T-helper 17 cell (primary cell): Measurements from ENCODE around the gene FAM98A. TPM values are rescaled to one million over a fixed set of nuclear protein-coding genes. Genes with fewer than 3 reads are reported as not detected.

Source experiments
- ATAC-seq: fragments of 150-1000 bp; cut with Tn5 transposase; 2 replicates; pipeline ENCODE4 v1.10.0; 2021; ENCODE audit warnings: mild to moderate bottlenecking, moderate library complexity
- DNase-seq, 3 donors: peaks; one replicate each; pipeline versions ENCODE4 v3.0.0 to v3.0.0-alpha.2; 2020 to 2021
- H3K9me3 ChIP-seq: one replicate; pipeline ENCODE4 v1.7.0; 2013; ENCODE audit warnings: low read length, mild to moderate bottlenecking; ENCODE audit not compliant: control insufficient read depth, poor library complexity, severe bottlenecking
- H3K27ac Mint-ChIP-seq: one replicate; pipeline ENCODE4 v1.8.0; 2022; ENCODE audit warnings: mild to moderate bottlenecking, moderate library complexity, mixed read lengths
- H3K27me3 Mint-ChIP-seq: one replicate; pipeline ENCODE4 v1.8.0; 2022; ENCODE audit warnings: mixed read lengths
- H3K36me3 Mint-ChIP-seq: one replicate; pipeline ENCODE4 v1.8.0; 2022; ENCODE audit warnings: low read depth, mixed read lengths
- H3K4me1 Mint-ChIP-seq: one replicate; pipeline ENCODE4 v1.8.0; 2022; ENCODE audit warnings: mild to moderate bottlenecking, mixed read lengths
- H3K4me3 Mint-ChIP-seq: one replicate; pipeline ENCODE4 v1.8.0; 2022; ENCODE audit warnings: mild to moderate bottlenecking, moderate library complexity, mixed read lengths
- total RNA-seq, 4 donors: library from RNA in 2 of 4; stranded (reverse) in 2 of 4; gene quantifications; one replicate each; pipeline ENCODE4 v1.2.3 and lab custom pipeline; 2022 to 2026

FAM98A gene
- total RNA-seq, 2 donors from 2014 or later, result 22.2 to 24.2 TPM

DNA sequence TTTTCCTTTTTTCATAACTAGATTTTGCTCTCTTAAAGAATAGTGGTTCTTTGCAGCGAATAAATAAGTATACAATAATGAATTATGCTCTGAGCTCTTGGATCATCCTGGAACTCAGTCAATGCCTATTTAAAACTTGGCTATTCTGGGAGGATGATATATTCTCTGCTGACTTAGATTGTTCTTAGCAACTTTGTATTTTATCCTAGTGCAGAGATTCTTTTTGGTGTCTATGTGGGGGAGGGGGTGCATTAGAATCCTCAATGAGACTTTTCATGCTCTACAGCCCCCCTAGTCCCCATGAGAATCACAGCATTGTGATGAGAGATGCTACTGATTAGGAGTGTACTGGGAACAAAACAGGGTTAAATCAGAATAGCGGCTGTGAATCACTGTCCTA is 8.8 kb upstream of the FAM98A start:
- ATAC-seq, result no peak
- Mint-ChIP-seq H3K4me3 (no peak overlapping the region), H3K36me3 (peaks cover 3% of the 10 kb centered on the region), H3K4me1 (peaks cover 4% of the 10 kb centered on the region), H3K27me3 (peaks cover 9% of the 10 kb centered on the region), H3K27ac (no peak overlapping the region)
- H3K9me3 ChIP-seq, result no peaks in the 10 kb centered on the region
- no peak for DNase-seq

DNA sequence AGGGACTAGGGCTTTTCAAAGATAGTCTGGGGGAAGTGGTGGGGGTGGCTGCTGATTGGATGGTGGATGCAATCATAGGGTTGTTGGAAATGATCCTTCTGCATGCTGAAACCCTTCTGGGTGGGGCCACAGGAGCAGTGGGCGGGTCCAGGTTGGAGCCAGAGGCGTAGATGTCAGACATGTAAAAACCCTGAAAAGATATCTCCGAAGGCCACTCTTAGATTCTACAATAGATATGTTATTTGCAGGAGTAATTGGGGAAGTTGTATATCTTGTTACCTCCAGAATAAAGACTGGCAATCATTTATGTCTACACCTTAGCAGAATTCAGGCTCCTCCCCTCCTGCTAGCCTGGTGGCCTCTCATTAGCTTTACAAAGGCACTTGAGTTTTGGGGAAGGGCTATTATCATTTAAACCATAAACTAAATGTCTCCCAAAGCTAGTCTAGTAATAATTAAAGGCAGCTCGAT is 8.2 kb upstream of the FAM98A start:
- H3K36me3 Mint-ChIP-seq, result peaks cover 3% of the 10 kb centered on the region
- DNase-seq, result no peak
- H3K4me3 Mint-ChIP-seq, result no peak overlapping the region
- H3K4me1 Mint-ChIP-seq, result peaks cover 4% of the 10 kb centered on the region
- ATAC-seq, result no peak
- H3K27me3 Mint-ChIP-seq, result peaks cover 9% of the 10 kb centered on the region
- H3K27ac Mint-ChIP-seq, result no peak overlapping the region
- H3K9me3 ChIP-seq, result no peaks in the 10 kb centered on the region

DNA sequence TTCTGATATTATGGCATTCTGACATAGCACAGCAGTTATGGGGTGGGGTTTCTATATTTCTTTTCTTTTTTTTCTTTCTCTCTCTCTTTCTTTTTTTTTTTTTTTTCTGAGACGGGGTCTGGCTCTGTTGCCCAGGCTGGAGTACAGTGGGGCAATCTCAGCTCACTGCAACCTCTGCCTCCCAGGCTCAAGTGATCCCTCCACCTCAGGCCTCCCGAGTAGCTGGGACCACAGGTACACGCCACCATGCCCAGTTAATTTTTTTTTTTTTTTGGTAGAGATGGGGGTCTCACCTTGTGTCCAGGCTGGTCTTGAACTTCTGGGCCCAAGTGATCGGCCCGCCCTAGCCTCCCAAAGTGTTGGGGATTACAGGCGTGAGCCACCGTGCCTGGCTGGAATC is 7.5 kb upstream of the FAM98A start:
- H3K27ac Mint-ChIP-seq, result no peak overlapping the region
- peaks cover 3% of the 10 kb centered on the region for H3K36me3 Mint-ChIP-seq
- H3K27me3 Mint-ChIP-seq, result peaks cover 9% of the 10 kb centered on the region
- DNase-seq (no peak), ATAC-seq (no peak)
- no peaks in the 10 kb centered on the region for H3K9me3 ChIP-seq
- no peak overlapping the region for H3K4me3 Mint-ChIP-seq
- H3K4me1 Mint-ChIP-seq, result peaks cover 4% of the 10 kb centered on the region

DNA sequence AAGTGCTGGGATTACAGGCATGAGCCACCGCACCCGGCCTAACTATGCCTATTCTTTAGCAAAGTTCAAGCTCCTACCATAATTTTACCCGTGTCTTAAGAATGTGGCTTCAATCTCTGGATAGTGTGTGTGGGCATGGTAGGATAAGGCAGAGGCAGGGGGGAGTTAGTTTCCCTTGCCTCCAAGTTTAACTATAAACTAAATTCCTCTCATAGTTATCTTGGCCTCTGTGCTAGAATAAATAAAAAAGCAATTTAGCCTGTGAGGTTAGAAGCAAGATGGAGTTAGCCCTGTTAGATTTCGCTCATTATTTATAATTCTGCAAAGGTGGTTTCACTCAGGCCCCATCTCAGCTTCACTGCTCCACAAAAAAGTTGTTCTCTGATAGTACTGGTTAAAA is 7.0 kb upstream of the FAM98A start:
- Mint-ChIP-seq H3K36me3 (peaks cover 3% of the 10 kb centered on the region), H3K4me3 (no peak overlapping the region), H3K4me1 (peaks cover 4% of the 10 kb centered on the region), H3K27me3 (peaks cover 9% of the 10 kb centered on the region), H3K27ac (no peak overlapping the region)
- H3K9me3 ChIP-seq, result no peaks in the 10 kb centered on the region
- DNase-seq (no peak), ATAC-seq (no peak)

DNA sequence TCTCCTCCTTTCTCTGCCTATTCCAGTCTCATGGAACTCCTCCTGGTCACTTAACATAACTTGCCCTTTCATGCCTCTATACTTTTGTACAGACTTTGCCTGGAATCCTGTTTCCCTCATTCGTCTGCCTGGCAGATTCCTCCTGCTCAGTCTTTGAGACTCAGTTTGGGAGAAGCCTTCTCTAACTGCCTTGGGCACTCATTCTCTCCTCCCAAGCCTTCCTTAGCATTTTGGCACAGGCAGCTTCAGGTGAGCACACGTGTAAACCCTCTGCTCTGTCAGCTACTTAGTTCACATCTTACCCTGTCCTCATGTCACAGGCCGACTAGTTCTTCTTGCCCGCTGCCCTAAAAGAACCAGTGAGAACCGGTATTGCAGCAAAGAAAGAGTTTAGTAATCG is 6.0 kb upstream of the FAM98A start:
- Mint-ChIP-seq H3K4me1 (peaks cover 4% of the 10 kb centered on the region), H3K36me3 (peaks cover 3% of the 10 kb centered on the region), H3K27ac (no peak overlapping the region), H3K4me3 (no peak overlapping the region), H3K27me3 (peaks cover 9% of the 10 kb centered on the region)
- DNase-seq (no peak), ATAC-seq (no peak)
- no peaks in the 10 kb centered on the region for H3K9me3 ChIP-seq

DNA sequence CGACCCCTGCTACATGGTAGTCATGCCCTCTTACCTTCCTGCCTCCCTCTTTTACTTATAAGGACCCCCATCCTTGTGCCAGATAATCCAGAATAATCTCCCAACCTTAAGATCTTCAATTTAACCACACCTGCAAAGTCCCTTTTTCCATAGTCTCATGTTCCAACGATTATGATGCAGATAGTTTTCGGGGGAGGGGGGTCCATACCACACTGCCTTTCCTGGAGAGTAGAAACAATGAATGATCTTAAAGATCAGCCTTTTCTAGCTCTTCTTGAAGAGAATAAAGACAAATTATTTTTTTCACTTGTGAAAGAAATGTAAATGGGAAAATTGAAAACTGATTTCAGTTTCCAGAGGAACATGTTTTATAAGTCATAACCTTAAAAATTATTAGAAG is 4.3 kb upstream of the FAM98A start:
- H3K4me3 Mint-ChIP-seq, result peak overlapping the region; percentile 43
- H3K4me1 Mint-ChIP-seq, result peaks cover 17% of the 10 kb centered on the region
- H3K36me3 Mint-ChIP-seq, result peaks cover 9% of the 10 kb centered on the region
- ATAC-seq (no peak), DNase-seq (no peak)
- no peaks in the 10 kb centered on the region for H3K9me3 ChIP-seq
- H3K27ac Mint-ChIP-seq, result no peak overlapping the region
- H3K27me3 Mint-ChIP-seq, result peaks cover 9% of the 10 kb centered on the region

- Mint-ChIP-seq H3K27me3 (peaks cover 9% of the 10 kb centered on the region), H3K4me3 (no peak overlapping the region), H3K4me1 (peaks cover 23% of the 10 kb centered on the region), H3K36me3 (peaks cover 11% of the 10 kb centered on the region), H3K27ac (no peak overlapping the region)
- DNase-seq (no peak), ATAC-seq (no peak)
- H3K9me3 ChIP-seq, result no peaks in the 10 kb centered on the region
Measured at GRCh38 chr2:33602201-33602830, 3.2 kb upstream of the FAM98A start.

DNA sequence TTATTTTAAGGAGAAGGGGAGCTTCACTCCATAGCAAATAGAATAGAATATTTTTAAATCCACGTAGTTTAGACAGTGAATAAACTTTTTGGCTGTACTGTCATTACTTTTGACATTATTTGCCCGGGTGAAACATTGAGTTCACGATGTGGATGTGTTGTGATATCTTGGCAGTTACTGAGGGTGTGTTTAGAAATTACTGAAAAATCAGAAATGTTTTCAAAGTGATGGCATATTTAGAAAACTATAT is 769 bp upstream of the FAM98A start:
- Mint-ChIP-seq H3K36me3 (peaks cover 8% of the 10 kb centered on the region), H3K4me3 (peak overlapping the region; percentile 99), H3K4me1 (peaks cover 22% of the 10 kb centered on the region), H3K27me3 (peaks cover 2% of the 10 kb centered on the region), H3K27ac (peak overlapping the region; percentile 96)
- no peaks in the 10 kb centered on the region for H3K9me3 ChIP-seq
- ATAC-seq (no peak), DNase-seq (no peak)

DNA sequence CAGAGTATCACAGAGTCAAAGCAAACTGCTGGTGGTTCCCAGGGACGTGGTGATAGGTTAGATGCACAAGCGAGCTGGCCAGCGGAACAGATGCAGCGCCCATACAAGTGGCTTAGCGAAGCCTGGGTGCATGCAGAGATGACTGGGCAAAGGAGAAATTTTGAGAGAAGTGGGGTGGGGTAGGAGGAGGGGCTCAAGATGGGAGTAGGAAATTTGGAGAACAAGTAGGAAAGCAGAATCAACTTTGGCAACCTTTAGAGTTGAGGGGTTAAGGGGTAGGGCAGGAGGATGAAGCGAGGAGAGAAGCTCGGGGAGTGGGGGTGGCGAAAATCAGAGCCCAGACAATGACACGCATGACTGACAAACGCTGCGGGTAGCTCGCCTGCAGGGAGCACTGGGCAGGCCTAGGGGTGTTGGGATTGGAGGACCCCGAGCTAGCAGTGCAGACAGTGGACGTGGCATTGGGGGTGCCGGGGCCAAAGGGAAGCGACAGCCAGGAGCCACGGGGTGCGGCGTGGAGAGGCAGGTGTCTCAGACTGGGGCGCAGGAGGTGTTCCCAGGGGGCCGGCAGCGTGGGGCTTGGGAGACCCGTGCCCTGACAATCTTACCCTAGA is 431 bp downstream of the FAM98A start:
- peaks cover 25% of the 10 kb centered on the region for H3K4me1 Mint-ChIP-seq
- no peaks in the 10 kb centered on the region for H3K9me3 ChIP-seq
- H3K4me3 Mint-ChIP-seq, result peak overlapping the region; percentile 99
- DNase-seq (peak in 2 of 3 donors; percentile 13 to 14), ATAC-seq (peak; percentile 26)
- H3K36me3 Mint-ChIP-seq, result peaks cover 8% of the 10 kb centered on the region
- peak overlapping the region; percentile 96 for H3K27ac Mint-ChIP-seq
- no peaks in the 10 kb centered on the region for H3K27me3 Mint-ChIP-seq

- Mint-ChIP-seq H3K4me3 (no peak overlapping the region), H3K4me1 (peaks cover 29% of the 10 kb centered on the region)
- DNase-seq, result no peak
Measured at GRCh38 chr2:33597026-33597425, 2.1 kb downstream of the FAM98A start.

GRCh38 chr2:33595385-33595784 is 3.7 kb downstream of the FAM98A start:
- Mint-ChIP-seq H3K4me3 (peak overlapping the region; percentile 25), H3K27ac (no peak overlapping the region), H3K4me1 (peaks cover 36% of the 10 kb centered on the region), H3K27me3 (no peaks in the 10 kb centered on the region), H3K36me3 (peaks cover 12% of the 10 kb centered on the region)
- DNase-seq (no peak), ATAC-seq (no peak)
- no peaks in the 10 kb centered on the region for H3K9me3 ChIP-seq

More at GRCh38 chr2:33597026-33597425, 2.1 kb downstream of the FAM98A start:
- Mint-ChIP-seq H3K27ac (no peak overlapping the region), H3K36me3 (peaks cover 12% of the 10 kb centered on the region), H3K27me3 (no peaks in the 10 kb centered on the region)
- H3K9me3 ChIP-seq, result no peaks in the 10 kb centered on the region
- ATAC-seq, result no peak

DNA sequence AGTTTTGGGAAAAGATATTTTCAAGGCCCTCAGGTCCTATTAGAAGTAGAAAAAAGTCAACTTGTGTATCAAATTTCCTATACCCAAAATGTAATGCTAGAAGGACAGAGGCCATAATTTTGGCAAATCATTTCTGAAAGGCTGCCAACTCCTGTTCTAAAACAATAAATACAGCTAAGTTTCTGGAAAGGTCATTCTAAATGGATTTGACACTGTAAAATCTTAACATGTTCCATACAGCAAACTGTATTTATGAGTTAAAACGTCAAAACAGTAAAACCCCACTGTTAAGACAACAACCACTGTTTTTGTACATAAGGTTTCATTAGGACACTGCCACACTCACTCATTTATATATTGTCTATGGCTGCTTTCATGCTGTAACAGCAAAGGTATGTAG is 9.7 kb downstream of the FAM98A start:
- peaks cover 23% of the 10 kb centered on the region for H3K4me1 Mint-ChIP-seq
- H3K27ac Mint-ChIP-seq, result peak overlapping the region; percentile 32
- H3K9me3 ChIP-seq, result no peaks in the 10 kb centered on the region
- H3K4me3 Mint-ChIP-seq, result no peak overlapping the region
- no peaks in the 10 kb centered on the region for H3K27me3 Mint-ChIP-seq
- no peak for DNase-seq
- ATAC-seq, result no peak
- peaks cover 11% of the 10 kb centered on the region for H3K36me3 Mint-ChIP-seq

- ATAC-seq (no peak), DNase-seq (no peak)
- H3K27ac Mint-ChIP-seq, result no peak overlapping the region
- H3K36me3 Mint-ChIP-seq, result peaks cover 11% of the 10 kb centered on the region
- no peaks in the 10 kb centered on the region for H3K9me3 ChIP-seq
- no peak overlapping the region for H3K4me3 Mint-ChIP-seq
- H3K4me1 Mint-ChIP-seq, result peaks cover 17% of the 10 kb centered on the region
- H3K27me3 Mint-ChIP-seq, result no peaks in the 10 kb centered on the region
Measured at GRCh38 chr2:33588232-33588631, 10.9 kb downstream of the FAM98A start.

DNA sequence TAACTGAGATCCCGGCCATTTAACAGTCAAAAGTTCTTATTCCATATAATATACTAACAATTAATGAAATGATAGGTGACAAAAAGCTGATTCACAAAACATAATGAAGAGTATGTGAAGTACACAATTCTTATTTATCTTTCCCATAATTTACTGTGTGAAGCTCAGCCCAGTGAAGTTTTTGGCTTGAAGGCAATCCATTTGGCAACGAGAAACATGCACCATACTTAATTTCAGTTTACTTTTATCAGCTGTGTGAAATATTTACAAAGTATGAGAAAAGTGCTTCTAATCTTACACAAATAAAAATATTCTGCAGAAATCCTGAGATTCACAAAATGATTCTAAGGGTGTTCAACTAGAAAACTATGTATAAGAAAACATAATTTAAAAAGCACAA is 12.3 kb downstream of the FAM98A start:
- ATAC-seq (no peak), DNase-seq (no peak)
- Mint-ChIP-seq H3K27ac (peak overlapping the region; percentile 14), H3K27me3 (no peaks in the 10 kb centered on the region), H3K4me3 (no peak overlapping the region), H3K4me1 (peaks cover 17% of the 10 kb centered on the region), H3K36me3 (peaks cover 11% of the 10 kb centered on the region)
- H3K9me3 ChIP-seq, result no peaks in the 10 kb centered on the region
